GM20431 (cell line): ENCODE measurements around the gene ILF3.

Experiments used
- in situ Hi-C: fragments of 300-500 bp; cut with MseI, MboI; formaldehyde crosslinking; loops from one replicate; pipeline ENCODE4 v1.15.0; 2020; ENCODE audit warnings: low sequenced_read_pairs; ENCODE audit not compliant: unreplicated experiment

The ILF3 gene

GRCh38 chr19:10653732-10654609 is at the start of gene ILF3:
TSS of gene ILF3 (plus strand) at chr19:10654346. CDS start at chr19:10670606, 16,260 bp downstream.
- in situ Hi-C loops, result no loop called here

DNA sequence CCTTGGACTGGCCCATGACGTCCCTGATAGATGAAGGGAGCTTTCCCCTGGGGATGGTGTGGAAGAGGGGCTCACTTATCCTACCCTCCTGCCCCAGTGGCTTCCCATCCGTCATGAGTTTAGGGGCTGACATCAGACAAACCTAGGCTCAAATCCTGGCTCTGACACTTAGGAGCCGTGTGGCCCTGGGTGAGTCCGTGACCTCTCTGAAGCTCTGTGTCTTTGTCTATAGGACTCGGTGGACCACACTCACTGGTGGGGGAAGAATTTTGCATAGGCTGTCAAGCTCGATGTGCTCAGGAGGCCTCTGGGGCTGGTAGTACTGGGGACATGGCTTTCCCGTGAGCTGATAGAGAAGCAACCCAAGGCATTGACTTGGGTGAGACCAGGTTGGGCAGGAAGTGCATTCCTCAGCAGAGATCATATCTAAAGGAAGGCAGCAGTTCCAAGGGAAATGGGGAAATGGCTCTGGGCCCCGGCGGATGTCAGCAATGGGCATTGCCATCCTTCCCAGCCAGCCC is 49.6 kb upstream of the ILF3 start:
- in situ Hi-C loops, result no loop called here

DNA sequence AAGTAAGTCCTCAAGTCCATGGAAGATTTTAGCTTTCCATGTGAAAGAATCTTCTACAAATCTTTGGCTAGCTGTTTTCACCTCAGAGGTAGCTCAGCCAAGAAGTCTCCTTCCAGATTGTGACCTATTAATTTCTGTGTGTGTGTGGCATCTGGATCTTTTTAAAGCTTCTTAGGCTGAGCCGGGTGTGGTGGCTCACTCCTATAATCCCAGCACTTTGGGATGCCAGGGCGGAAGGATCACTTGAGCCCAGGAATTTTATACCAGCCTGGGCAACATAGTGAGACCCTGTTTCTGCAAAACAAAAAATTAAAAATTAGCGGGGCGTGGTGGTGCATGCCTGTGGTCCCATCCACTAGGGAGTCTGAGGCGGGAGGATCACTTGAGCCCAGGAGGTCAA is 42.2 kb upstream of the ILF3 start:
- in situ Hi-C loops, result no loop called here

- in situ Hi-C loops, result no loop called here
Observed at GRCh38 chr19:10612499-10613119, 41.5 kb upstream of the ILF3 start.

GRCh38 chr19:10615429-10616023 is 38.6 kb upstream of the ILF3 start:
- in situ Hi-C loops, result no loop called here

GRCh38 chr19:10617409-10618121 is 36.6 kb upstream of the ILF3 start:
- in situ Hi-C loops, result no loop called here

- in situ Hi-C loops, result no loop called here
Observed at GRCh38 chr19:10618846-10619245, 35.3 kb upstream of the ILF3 start.

- in situ Hi-C loops, result no loop called here
Observed at GRCh38 chr19:10620786-10621185, 33.4 kb upstream of the ILF3 start.

- in situ Hi-C loops, result no loop called here
Observed at GRCh38 chr19:10621966-10622365, 32.2 kb upstream of the ILF3 start.

DNA sequence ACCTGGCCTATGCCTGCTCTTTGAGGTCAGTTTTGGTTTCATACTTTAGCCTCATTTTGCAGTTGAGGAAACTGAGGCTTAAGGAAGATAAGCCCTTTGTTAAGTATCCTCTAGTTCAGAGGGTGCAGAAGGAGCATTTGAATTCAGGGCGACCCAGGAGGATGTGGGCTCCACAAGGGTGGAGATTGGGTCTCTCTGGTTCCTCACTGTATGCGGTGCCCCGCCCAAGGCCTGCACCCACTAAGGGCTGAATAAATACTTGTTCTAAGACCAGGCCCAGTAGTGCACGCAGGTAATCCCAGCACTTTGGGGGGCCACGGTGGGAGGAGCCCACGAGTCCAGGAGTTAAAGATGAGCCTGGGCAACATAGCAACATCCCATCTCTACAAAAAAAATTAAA is 29.6 kb upstream of the ILF3 start:
- in situ Hi-C loops, result no loop called here

- in situ Hi-C loops, result no loop called here
Observed at GRCh38 chr19:10625003-10625761, 29.0 kb upstream of the ILF3 start, which contains the start of gene SLC44A2. TSS of gene SLC44A2 (plus strand) at chr19:10625553. CDS start at chr19:10625634, 81 bp downstream.

DNA sequence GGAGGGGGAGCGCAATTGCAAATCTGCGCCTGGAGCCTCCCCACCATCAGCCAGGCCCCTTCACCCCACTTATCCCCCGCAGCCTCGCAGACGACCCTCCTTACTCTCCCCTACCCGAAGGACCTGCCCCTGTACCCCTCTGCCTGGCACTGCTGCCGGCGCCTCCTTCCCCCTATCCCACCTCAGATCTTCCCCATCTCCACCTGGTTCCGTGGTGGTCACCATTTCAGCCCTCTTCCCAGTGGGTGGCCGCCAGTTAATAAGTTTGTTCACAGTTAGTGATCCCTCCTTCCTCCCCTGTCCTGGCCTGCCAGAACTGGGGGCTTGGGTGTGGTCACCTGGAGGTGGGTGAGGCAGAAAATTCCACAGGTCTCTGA is 28.4 kb upstream of the ILF3 start:
- in situ Hi-C loops, result no loop called here

GRCh38 chr19:10631874-10632273 is 22.3 kb upstream of the ILF3 start:
- in situ Hi-C loops, result no loop called here

GRCh38 chr19:10634430-10634829 is 19.7 kb upstream of the ILF3 start:
- in situ Hi-C loops, result no loop called here

- in situ Hi-C loops, result no loop called here
Observed at GRCh38 chr19:10634963-10635362, 19.2 kb upstream of the ILF3 start.

DNA sequence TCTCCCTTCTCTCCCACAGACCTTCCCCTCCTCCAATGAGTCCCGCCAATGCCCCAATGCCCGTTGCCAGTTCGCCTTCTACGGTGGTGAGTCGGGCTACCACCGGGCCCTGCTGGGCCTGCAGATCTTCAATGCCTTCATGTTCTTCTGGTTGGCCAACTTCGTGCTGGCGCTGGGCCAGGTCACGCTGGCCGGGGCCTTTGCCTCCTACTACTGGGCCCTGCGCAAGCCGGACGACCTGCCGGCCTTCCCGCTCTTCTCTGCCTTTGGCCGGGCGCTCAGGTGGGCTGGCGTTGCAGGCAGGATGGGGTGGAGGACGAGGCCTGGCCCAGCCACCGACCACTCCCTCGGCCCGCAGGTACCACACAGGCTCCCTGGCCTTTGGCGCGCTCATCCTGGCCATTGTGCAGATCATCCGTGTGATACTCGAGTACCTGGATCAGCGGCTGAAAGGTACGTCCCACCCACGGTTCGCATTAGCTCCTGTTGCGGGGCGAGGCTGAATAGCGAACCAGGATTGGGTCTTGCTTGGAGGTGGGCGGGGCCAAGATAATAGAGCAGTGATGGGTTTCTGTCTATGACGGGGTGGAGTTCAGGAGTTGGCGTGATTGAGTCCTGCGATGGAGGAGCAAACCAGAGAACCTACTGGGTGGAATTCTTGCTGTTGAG is 17.7 kb upstream of the ILF3 start:
- in situ Hi-C loops, result no loop called here

DNA sequence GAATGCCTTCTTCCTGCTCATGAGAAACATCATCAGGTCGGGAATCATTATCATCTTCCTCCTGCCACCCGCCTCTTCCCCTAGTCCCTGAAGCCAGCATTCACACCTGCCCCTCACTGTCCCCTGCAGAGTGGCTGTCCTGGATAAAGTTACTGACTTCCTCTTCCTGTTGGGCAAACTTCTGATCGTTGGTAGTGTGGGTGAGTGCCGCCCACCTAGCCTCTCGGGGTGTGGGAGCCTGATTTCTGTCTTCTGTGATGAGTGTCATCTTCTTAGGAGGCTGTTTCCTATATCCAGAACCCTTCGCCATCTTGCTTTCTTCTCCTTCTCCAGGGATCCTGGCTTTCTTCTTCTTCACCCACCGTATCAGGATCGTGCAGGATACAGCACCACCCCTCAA is 16.3 kb upstream of the ILF3 start:
- in situ Hi-C loops, result no loop called here

GRCh38 chr19:10639836-10640235 is 14.3 kb upstream of the ILF3 start:
- in situ Hi-C loops, result loop anchor here (5.0 kb wide), 1 partner anchor 58 kb away; no protein-coding TSS in a partner anchor

DNA sequence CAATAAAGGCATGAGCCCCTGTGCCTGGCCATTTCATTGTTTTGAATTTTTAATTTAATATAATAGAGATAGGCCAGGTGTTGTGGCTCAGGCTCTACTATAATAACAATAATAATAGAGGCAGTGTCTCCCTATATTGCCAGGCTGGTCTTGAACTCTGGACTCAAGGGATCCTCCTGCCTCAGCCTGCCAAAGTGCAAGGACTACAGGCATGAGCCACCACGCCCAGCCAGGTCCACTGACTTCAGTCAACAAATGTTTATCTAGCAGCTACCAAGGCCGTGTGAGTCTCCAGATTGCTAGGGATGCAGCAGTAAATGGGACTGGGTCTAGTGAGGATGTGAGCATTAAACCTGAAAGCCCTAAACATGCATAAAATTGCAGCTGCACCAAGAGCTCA is 13.8 kb upstream of the ILF3 start:
- in situ Hi-C loops, result loop anchor here (5.0 kb wide), 1 partner anchor 58 kb away; no protein-coding TSS in a partner anchor
